Left colon (tissue), 2 donors: ENCODE results near the gene GIMAP1. TPM values are rescaled to one million over a fixed set of nuclear protein-coding genes. Genes with fewer than 3 reads are reported as not detected.
A peak's percentile ranks its signal among the peaks of the same experiment; 100 is the strongest.

Experiments used
- ATAC-seq: fragments of 200-7000 bp; cut with Tn5 transposase; one replicate; pipeline ENCODE4 v1.9.1; 2020; ENCODE audit warnings: mild to moderate bottlenecking, moderate library complexity
- DNase-seq, 2 donors: peaks; one replicate each; pipeline ENCODE4 v3.0.0-alpha.2; 2020
- intact Hi-C, 2 donors: fragments of 100-400 bp; cut with DNase I in 1 of 2; cut with micrococcal nuclease in 1 of 2; formaldehyde crosslinking; loops; one replicate each; pipeline versions ENCODE4 v1.11.2 to v1.14.0; 2022; cut with DNase I, micrococcal nuclease
- total RNA-seq, 2 donors: library from RNA; stranded (reverse); fragmentation: NEBNext Ultra II Directional; extraction: Animal tissue kit (Norgen Biotek cat#: 25700); gene quantifications; one replicate each; pipeline ENCODE4 v1.2.1, GENCODE V29; 2021
- donor health status: DM: no; HTN: no; CAD: no.
- donor health status: DM: yes; HTN: yes; CAD: no.

GIMAP1 gene
- total RNA-seq, 2 donors from 2014 or later = 1.1 to 2.4 TPM

- intact Hi-C loops = loop anchor here in 1 of 2 donors (10.0 kb wide), 1 partner anchor 288 kb away; the partner anchor contains the start of gene GIMAP8
- ATAC-seq (no peak), DNase-seq (no peak)
Observed at GRCh38 chr7:150742286-150742968, 26.0 kb downstream of the GIMAP1 start.

- intact Hi-C loops = loop anchor here in 1 of 2 donors (10.0 kb wide), 1 partner anchor 289 kb away; the partner anchor contains the start of gene GIMAP8
- no peak for DNase-seq
- ATAC-seq = no peak
Observed at GRCh38 chr7:150744041-150744656, 27.7 kb downstream of the GIMAP1 start.

GRCh38 chr7:150745086-150745485, 28.7 kb downstream of the GIMAP1 start:
- intact Hi-C loops = loop anchor here in 1 of 2 donors (10.0 kb wide), 1 partner anchor 290 kb away; the partner anchor contains the start of gene GIMAP8
- ATAC-seq = no peak
- no peak for DNase-seq

- no peak for DNase-seq
- ATAC-seq = no peak
- intact Hi-C loops = loop anchor here in 1 of 2 donors (10.0 kb wide), 1 partner anchor 291 kb away; the partner anchor contains the start of gene GIMAP8
Observed at GRCh38 chr7:150745876-150746275, 29.5 kb downstream of the GIMAP1 start.

GRCh38 chr7:150746921-150747320, 30.5 kb downstream of the GIMAP1 start:
- ATAC-seq (no peak), DNase-seq (no peak)
- intact Hi-C loops = loop anchor here in 1 of 2 donors (10.0 kb wide), 1 partner anchor 292 kb away; the partner anchor contains the start of gene GIMAP8

- ATAC-seq = no peak
- intact Hi-C loops = loop anchor here in 1 of 2 donors (10.0 kb wide), 1 partner anchor 294 kb away; the partner anchor contains the start of gene GIMAP8
Observed at GRCh38 chr7:150748376-150748775, 32.0 kb downstream of the GIMAP1 start.

GRCh38 chr7:150751702-150752101, 35.3 kb downstream of the GIMAP1 start:
- no peak for ATAC-seq
- intact Hi-C loops = no loop called here
- DNase-seq = no peak

More at GRCh38 chr7:150748376-150748775, 32.0 kb downstream of the GIMAP1 start:
- DNase-seq = no peak

- no peak for ATAC-seq
- intact Hi-C loops = no loop called here
- DNase-seq = no peak
Observed at GRCh38 chr7:150753239-150753638, 36.8 kb downstream of the GIMAP1 start.

- ATAC-seq (no peak), DNase-seq (no peak)
- intact Hi-C loops = no loop called here
Observed at GRCh38 chr7:150753826-150754603, 37.6 kb downstream of the GIMAP1 start.

GRCh38 chr7:150754951-150755350, 38.5 kb downstream of the GIMAP1 start:
- intact Hi-C loops = loop anchor here in 1 of 2 donors (5.0 kb wide), 1 partner anchor 303 kb away; the partner anchor contains the start of gene GIMAP8
- ATAC-seq (no peak), DNase-seq (no peak)

- no peak for ATAC-seq
- intact Hi-C loops = loop anchor here in 1 of 2 donors (5.0 kb wide), 1 partner anchor 303 kb away; the partner anchor contains the start of gene GIMAP8
- no peak for DNase-seq
Observed at GRCh38 chr7:150755473-150756099, 39.2 kb downstream of the GIMAP1 start.

- ATAC-seq (no peak), DNase-seq (no peak)
- intact Hi-C loops = loop anchor here in 1 of 2 donors (5.0 kb wide), 1 partner anchor 304 kb away; the partner anchor contains the start of gene GIMAP8
Observed at GRCh38 chr7:150756166-150756565, 39.8 kb downstream of the GIMAP1 start.

- no peak for DNase-seq
Observed at GRCh38 chr7:150756858-150757257, 40.4 kb downstream of the GIMAP1 start.

GRCh38 chr7:150759479-150759878, 43.1 kb downstream of the GIMAP1 start:
- ATAC-seq = no peak
- DNase-seq = no peak
- intact Hi-C loops = loop anchor here in 1 of 2 donors (5.0 kb wide), 1 partner anchor 307 kb away; the partner anchor contains the start of gene GIMAP8

More at GRCh38 chr7:150756858-150757257, 40.4 kb downstream of the GIMAP1 start:
- intact Hi-C loops = loop anchor here in 1 of 2 donors (5.0 kb wide), 1 partner anchor 305 kb away; the partner anchor contains the start of gene GIMAP8
- ATAC-seq = peak; percentile 58

GRCh38 chr7:150766334-150766709, 49.9 kb downstream of the GIMAP1 start:
- DNase-seq (no peak), ATAC-seq (peak; percentile 91)
- intact Hi-C loops = no loop called here

- intact Hi-C loops = no loop called here
- ATAC-seq = no peak
- no peak for DNase-seq
Observed at GRCh38 chr7:150769768-150770167, 53.4 kb downstream of the GIMAP1 start.
